GM19099 (cell line): ENCODE results near the gene HS1BP3.

Source experiments
- POLR2A ChIP-seq: IDR thresholded peaks from 3 replicates; pipeline ENCODE4 v1.6.1; 2011; ENCODE audit warnings: low read depth; ENCODE audit not compliant: insufficient read length; ENCODE audit errors: extremely low read depth

The HS1BP3 gene

DNA sequence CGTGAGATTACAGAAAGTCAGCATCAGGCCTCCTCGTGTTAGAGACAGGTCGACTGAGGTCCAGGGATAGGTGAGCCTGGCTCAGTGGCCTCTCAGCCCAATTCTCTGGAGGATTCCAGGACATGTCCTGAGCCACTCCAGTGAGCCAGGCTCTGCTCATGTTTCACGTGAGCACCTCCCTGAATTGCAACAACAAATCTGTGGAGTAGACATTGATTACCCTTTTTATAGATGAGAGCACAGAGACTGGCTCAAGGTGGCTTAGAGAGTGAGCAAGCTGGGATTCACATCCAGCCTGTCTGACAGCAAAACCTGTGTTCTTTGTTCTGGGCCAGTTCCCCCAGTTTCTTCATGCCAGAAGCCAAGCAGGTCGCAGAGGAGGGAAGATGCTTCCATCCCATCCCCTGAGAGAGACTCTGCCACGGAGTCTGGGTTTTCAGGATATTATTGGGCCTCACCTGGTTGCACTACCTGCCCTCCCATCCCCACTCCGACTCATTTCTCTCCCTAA lies 46.4 kb downstream of the HS1BP3 start:
- no peak for TF ChIP-seq POLR2A

DNA sequence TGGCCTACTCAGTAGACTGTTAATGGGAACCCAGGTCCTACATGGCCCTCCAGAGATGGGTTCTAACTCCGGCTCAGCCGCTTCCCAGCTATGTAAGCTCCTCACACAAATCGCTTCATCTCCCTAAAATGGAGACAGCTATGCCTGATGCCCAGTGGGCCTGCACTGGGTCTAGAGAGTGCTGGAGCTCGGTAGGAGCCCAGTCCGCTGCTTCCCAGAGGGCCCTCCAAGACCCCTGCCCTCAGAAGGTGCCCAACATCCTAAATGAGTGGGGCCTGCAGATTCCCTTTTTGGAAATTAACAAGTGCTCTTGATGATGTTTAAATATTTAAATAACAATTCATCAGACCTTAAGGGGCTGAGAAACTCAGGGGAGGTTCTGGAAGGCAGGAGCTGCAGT lies 47.1 kb downstream of the HS1BP3 start:
- no peak for TF ChIP-seq POLR2A

DNA sequence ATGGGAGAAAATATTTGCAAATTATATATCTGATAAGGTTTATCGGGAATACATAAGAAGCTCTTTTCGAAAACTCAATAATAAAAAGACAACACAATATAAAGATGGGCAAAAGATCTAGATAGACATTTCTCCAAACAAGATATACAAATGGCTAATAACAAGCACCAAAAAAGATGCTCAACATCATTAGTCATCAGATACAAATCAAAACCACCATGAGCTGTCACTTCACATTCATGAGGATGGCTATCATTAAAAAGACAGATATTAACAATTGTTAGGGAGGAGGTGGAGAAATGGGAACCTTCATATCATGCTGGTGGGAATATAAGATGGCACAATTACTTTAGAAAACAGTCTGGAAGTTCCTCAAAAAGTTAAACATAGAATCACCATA lies 48.1 kb downstream of the HS1BP3 start:
- no peak for TF ChIP-seq POLR2A

DNA sequence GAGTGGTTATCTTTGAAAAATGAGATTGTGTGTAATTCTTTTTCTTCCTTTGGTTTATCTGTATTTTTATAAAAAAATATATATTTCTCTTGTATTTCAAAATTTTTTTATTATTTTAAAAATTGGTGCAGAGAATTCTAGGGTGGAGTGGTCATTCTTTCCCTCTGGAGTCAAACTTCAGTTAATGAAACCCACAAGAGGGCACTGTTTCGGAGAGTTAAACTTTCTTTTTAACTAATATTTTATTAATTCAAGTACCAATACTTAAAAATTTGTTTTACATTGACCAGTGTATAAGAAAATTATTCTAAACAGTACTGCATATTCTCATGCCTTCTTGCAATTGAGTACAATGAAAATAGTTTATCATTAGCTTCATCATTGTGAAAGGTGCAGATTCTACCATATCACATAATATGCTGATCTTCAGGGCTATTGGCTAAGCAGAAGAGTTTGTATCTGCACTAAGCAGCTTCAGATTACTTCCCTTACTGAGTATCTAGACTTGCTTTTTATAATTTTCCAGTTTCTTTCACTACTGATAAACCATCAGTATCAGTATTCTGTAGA lies 50.1 kb downstream of the HS1BP3 start:
- no peak for TF ChIP-seq POLR2A

- no peak for TF ChIP-seq POLR2A
Observed at GRCh38 chr2:20599861-20600461, 50.9 kb downstream of the HS1BP3 start.

DNA sequence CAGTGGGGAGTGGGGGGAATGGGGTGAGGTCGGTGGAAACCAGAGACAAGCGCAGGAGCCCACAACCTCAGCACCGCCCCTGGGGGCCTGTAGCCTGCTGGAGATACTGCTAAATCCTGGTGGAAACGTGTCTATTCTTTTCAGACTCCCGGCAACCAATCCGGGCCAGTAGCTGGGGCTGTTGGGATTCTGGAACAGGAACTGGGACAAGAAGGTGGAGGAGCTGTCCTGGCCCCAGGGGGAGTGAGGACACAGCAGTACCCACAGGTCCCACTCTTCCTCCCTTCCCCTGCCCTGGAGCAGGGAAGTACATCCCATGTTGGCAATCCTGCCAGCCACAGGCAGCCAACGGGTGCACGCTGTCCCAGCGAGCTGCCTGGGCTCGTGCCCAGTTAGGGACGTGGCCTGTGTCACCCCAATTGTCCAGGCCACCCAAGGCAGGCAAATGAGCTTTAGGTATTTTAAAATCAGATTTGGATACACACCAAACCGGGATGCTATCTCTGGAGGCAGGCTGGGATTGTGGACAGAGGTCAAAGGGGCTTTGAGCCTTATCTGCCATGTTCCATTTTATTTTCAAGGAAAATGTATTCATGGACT lies 51.8 kb downstream of the HS1BP3 start:
- TF ChIP-seq POLR2A = no peak

GRCh38 chr2:20597860-20598183 lies 53.1 kb downstream of the HS1BP3 start:
- TF ChIP-seq POLR2A = no peak

- TF ChIP-seq POLR2A = no peak
Observed at GRCh38 chr2:20596973-20597859, 53.7 kb downstream of the HS1BP3 start.

DNA sequence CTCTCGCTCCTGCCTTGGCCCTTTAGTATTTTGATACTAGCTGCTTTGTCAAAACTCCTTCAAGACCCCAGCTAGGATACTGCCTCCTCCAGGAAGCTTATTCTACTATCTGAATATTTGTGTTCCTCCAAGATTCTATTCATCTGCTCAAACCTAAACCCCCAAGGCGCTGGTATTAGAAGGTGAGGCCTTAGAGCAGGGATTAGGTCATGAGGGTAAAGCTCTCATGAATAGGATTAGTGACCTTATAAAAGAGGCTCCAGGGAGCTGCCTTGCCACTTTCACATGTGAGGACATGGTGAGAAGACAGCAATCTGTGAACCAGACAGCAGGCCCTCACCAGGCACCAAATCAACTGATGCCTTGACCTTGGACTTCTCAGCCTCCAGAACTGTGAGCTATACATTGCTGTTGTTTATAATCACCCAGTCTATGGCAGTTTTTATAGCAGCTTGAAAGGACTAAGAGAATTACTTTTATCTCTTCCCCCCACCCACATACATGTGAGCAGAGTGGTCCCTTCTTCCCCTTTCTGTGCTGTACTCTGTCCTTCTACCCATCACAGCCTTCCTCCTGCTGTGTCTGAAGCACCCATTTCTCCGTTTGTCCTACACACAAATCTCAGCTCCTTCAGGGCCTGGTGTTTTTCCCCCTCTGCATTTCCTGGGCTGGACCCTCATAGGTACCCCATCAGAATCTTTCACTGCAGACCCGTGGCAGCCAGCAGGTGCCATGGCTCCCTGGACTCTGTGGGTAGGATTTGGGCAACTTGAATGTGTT lies 54.5 kb downstream of the HS1BP3 start:
- TF ChIP-seq POLR2A = no peak

- no peak for TF ChIP-seq POLR2A
Observed at GRCh38 chr2:20595439-20596192, 55.3 kb downstream of the HS1BP3 start.

GRCh38 chr2:20594957-20595356 lies 55.9 kb downstream of the HS1BP3 start:
- TF ChIP-seq POLR2A = no peak

DNA sequence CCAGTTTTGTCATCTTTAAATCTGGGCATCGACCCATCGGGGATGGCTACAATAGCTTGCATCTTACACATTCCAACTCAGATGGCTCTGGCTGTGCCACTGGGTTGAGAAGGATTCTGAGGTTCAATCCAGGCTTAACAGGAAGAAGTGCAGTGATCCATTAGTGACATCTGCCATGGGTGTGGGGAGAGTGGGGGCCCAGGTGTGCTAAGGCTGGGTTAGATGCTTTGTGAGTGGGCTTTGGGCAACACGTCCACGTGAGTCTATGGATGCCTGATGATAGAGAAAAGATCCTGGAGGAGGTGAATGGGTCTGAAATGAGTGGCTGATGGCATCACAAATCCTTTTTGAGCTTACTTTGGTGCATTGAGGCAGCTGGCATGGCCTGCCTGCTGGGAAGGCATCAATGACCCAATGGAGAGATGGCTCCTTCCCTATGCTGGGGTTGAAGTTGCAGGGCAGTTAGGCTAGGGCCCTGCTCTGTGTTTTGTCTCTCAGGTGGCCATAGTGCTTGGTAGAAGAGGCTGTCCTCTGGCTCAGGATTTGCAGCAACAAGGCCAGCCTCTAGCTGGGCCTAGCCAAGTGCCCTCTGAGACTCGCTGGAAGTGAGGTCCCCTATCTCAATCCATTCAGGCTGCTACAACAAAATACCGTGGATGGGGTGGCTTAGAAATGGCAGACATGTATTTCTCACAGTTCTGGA lies 56.7 kb downstream of the HS1BP3 start:
- no peak for TF ChIP-seq POLR2A
